ENCODE data around the gene TNFRSF19. TPM values are rescaled to one million over a fixed set of nuclear protein-coding genes. Genes with fewer than 3 reads are reported as not detected.

TNFRSF19 gene
- total and polyA plus RNA-seq, 2 of the 13 experiments (the other 11 are each of a cell fraction or from before 2014, with no cell fraction given), result 75.3 to 77.7 TPM

GRCh38 chr13:23615395-23616081, 45.3 kb downstream of the TNFRSF19 start (continued):
- TF ChIP-seq THAP9 (CRISPR knock-in tag; IDR thresholded peaks at IDR 0.05; ENCODE audit: borderline replicate concordance) (no peak), MYNN (CRISPR knock-in tag; IDR thresholded peaks at IDR 0.05; ENCODE audit: low read depth) (no peak), ASH2L (IDR thresholded peaks at IDR 0.05; ENCODE audit: insufficient read length, low read depth, low read length) (peak; percentile 83), MAFG (CRISPR knock-in tag; IDR thresholded peaks at IDR 0.05) (no peak), SMARCE1 (IDR thresholded peaks at IDR 0.05; ENCODE audit: borderline replicate concordance) (no peak), ZIK1 (CRISPR knock-in tag; IDR thresholded peaks at IDR 0.05; ENCODE audit: borderline replicate concordance, low read depth) (no peak), TOPORS (CRISPR knock-in tag; IDR thresholded peaks at IDR 0.05) (0 out of 2 replicates have a peak, but pooled peaks have one; percentile 70), PAXIP1 (CRISPR knock-in tag; conservative IDR thresholded peaks at IDR 0.05) (peak; percentile 89), ATAD3A (CRISPR knock-in tag; IDR thresholded peaks at IDR 0.05) (no peak), CTCF (CRISPR knock-in tag; IDR thresholded peaks at IDR 0.05) (no peak), ZNF7 (CRISPR knock-in tag; IDR thresholded peaks at IDR 0.05) (no peak), MAFF (IDR thresholded peaks at IDR 0.05; ENCODE audit: low read depth, low read length) (no peak), SALL1 (CRISPR knock-in tag; IDR thresholded peaks at IDR 0.05) (peak; percentile 92), ZNF772 (CRISPR knock-in tag; IDR thresholded peaks at IDR 0.05) (no peak), ZNF441 (CRISPR knock-in tag; IDR thresholded peaks at IDR 0.05; ENCODE audit: borderline replicate concordance) (no peak), GZF1 (CRISPR knock-in tag; IDR thresholded peaks at IDR 0.05) (no peak)
- TF ChIP-seq, protein P1, sequence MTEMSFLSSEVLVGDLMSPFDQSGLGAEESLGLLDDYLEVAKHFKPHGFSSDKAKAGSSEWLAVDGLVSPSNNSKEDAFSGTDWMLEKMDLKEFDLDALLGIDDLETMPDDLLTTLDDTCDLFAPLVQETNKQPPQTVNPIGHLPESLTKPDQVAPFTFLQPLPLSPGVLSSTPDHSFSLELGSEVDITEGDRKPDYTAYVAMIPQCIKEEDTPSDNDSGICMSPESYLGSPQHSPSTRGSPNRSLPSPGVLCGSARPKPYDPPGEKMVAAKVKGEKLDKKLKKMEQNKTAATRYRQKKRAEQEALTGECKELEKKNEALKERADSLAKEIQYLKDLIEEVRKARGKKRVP (CRISPR knock-in tag; IDR thresholded peaks at IDR 0.05), result no peak
- TF ChIP-seq, protein P2, sequence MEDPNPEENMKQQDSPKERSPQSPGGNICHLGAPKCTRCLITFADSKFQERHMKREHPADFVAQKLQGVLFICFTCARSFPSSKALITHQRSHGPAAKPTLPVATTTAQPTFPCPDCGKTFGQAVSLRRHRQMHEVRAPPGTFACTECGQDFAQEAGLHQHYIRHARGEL (CRISPR knock-in tag; IDR thresholded peaks at IDR 0.05), result no peak
